SK-N-SH treated with all-trans-retinoic acid at 6 μM for 48 hours (cell line): Measurements from ENCODE around the gene PHYH.

Experiments
- ARNTL ChIP-seq: fragments of 450-650 bp; formaldehyde crosslinking; IDR thresholded peaks from 2 replicates; pipeline ENCODE4 v1.5.0; 2020; ENCODE audit warnings: low read depth, mild to moderate bottlenecking, moderate library complexity, borderline replicate concordance
- CSDC2 ChIP-seq: fragments of 250-450 bp; sonication (Bioruptor Pico); IDR thresholded peaks from 2 replicates; pipeline ENCODE4 v1.5.0; 2020; ENCODE audit warnings: mild to moderate bottlenecking, moderate library complexity
- ESRRG ChIP-seq: fragments of 250-450 bp; sonication (Bioruptor Pico); IDR thresholded peaks from 2 replicates; pipeline ENCODE4 v1.6.1; 2021; ENCODE audit warnings: mild to moderate bottlenecking
- PATZ1 ChIP-seq: fragments of 250-450 bp; sonication (Bioruptor Pico); IDR thresholded peaks from 2 replicates; pipeline ENCODE4 v1.8.0; 2020; ENCODE audit warnings: mild to moderate bottlenecking, moderate library complexity, borderline replicate concordance
- RARB ChIP-seq: fragments of 250-450 bp; sonication (Bioruptor Pico); IDR thresholded peaks from 2 replicates; pipeline ENCODE4 v1.8.0; 2021; ENCODE audit warnings: mild to moderate bottlenecking, moderate library complexity
- SNAI2 ChIP-seq: fragments of 250-450 bp; sonication (Bioruptor Pico); IDR thresholded peaks from 2 replicates; pipeline ENCODE4 v1.5.0; 2020; ENCODE audit warnings: mild to moderate bottlenecking, moderate library complexity
- TOX ChIP-seq: fragments of 250-450 bp; sonication (Bioruptor Pico); IDR thresholded peaks from 2 replicates; pipeline ENCODE4 v1.8.0; 2021; ENCODE audit warnings: mild to moderate bottlenecking, moderate library complexity, borderline replicate concordance

DNA sequence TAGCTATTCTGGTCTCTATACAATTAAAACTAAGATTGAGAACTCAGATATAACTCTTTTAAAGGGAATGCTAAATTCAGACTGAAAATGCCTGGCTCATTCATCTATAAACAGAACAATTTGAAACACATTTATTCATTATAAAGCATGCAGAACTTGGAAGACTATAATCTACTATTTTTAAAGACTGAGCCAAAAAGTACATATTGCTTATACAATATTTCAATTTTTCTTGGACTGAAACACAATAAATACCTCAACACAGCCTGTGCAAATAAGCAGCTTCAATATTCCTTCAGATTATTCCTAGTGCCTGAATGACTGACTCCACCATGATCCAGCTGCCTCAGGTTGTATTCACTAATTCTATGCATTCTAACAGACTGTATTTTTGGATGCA lies 15.5 kb upstream of the PHYH start:
- TF ChIP-seq PATZ1 (CRISPR knock-in tag) (no peak), RARB (CRISPR knock-in tag) (no peak), CSDC2 (no peak), TOX (CRISPR knock-in tag) (no peak), ESRRG (CRISPR knock-in tag) (no peak), SNAI2 (CRISPR knock-in tag) (no peak), ARNTL (CRISPR knock-in tag) (no peak)
